ENCODE data around the gene C19orf33. TPM values are rescaled to one million over a fixed set of nuclear protein-coding genes. Genes with fewer than 3 reads are reported as not detected.

Gene C19orf33
- total RNA-seq, 2 experiments from 2014 or later: not detected

GRCh38 chr19:38268539-38268938, 35.5 kb upstream of the C19orf33 start:
- Mint-ChIP-seq H3K4me1 (peaks cover 21% of the 10 kb centered on the region), H3K27me3 (peaks cover 1% of the 10 kb centered on the region), H3K36me3 (ENCODE audit: low read depth) (no peaks in the 10 kb centered on the region), H3K4me3 (no peak overlapping the region), H3K27ac (no peak overlapping the region), H3K9me3 (no peaks in the 10 kb centered on the region)
- DNase-seq: no peak
- POLR2A ChIA-PET: no interaction called here
- CTCF ChIA-PET: interaction anchor here (1.0 kb wide), 1 partner anchor 79 kb away, joined by 3 read pairs; no protein-coding TSS in a partner anchor

- DNase-seq: no peak
- H3K4me1 Mint-ChIP-seq: peaks cover 6% of the 10 kb centered on the region
- H3K4me3 Mint-ChIP-seq: no peak overlapping the region
- no peaks in the 10 kb centered on the region for H3K36me3 Mint-ChIP-seq (ENCODE audit: low read depth)
- CTCF ChIA-PET: interaction anchor here (1.0 kb wide), 1 partner anchor 10 kb away, joined by 3 read pairs; no protein-coding TSS in a partner anchor
- H3K27me3 Mint-ChIP-seq: no peaks in the 10 kb centered on the region
- H3K9me3 Mint-ChIP-seq: no peaks in the 10 kb centered on the region
- POLR2A ChIA-PET: no interaction called here
- H3K27ac Mint-ChIP-seq: no peak overlapping the region
Measured at GRCh38 chr19:38270587-38271167, 33.4 kb upstream of the C19orf33 start.

- Mint-ChIP-seq H3K27ac (no peak overlapping the region), H3K4me3 (no peak overlapping the region), H3K9me3 (no peaks in the 10 kb centered on the region), H3K4me1 (no peaks in the 10 kb centered on the region), H3K36me3 (ENCODE audit: low read depth) (no peaks in the 10 kb centered on the region), H3K27me3 (no peaks in the 10 kb centered on the region)
- ChIA-PET CTCF (interaction anchor here (1.3 kb wide), 1 partner anchor 121 kb away, joined by 3 read pairs; no protein-coding TSS in a partner anchor), POLR2A (no interaction called here)
- no peak for DNase-seq
Measured at GRCh38 chr19:38273499-38273898, 30.6 kb upstream of the C19orf33 start.

- H3K9me3 Mint-ChIP-seq: no peaks in the 10 kb centered on the region
- ChIA-PET CTCF (interaction anchor here (1.3 to 4.2 kb wide), 2 partner anchors 10 to 120 kb away, joined by 3 to 19 read pairs; partner anchors contain the start of gene SPINT2), POLR2A (interaction anchor here (0.6 kb wide), 1 partner anchor 9 kb away, joined by 3 read pairs; no protein-coding TSS in a partner anchor)
Measured at GRCh38 chr19:38274739-38275138, 29.3 kb upstream of the C19orf33 start.

GRCh38 chr19:38276942-38277517, 27.0 kb upstream of the C19orf33 start:
- H3K27ac Mint-ChIP-seq: no peak overlapping the region
- ChIA-PET CTCF (interaction anchor here (4.2 kb wide), 1 partner anchor 12 kb away, joined by 19 read pairs; the partner anchor contains the start of gene SPINT2), POLR2A (no interaction called here)
- no peaks in the 10 kb centered on the region for H3K36me3 Mint-ChIP-seq (ENCODE audit: low read depth)
- no peak for DNase-seq
- H3K4me1 Mint-ChIP-seq: peaks cover 5% of the 10 kb centered on the region
- no peaks in the 10 kb centered on the region for H3K27me3 Mint-ChIP-seq
- no peak overlapping the region for H3K4me3 Mint-ChIP-seq
- no peaks in the 10 kb centered on the region for H3K9me3 Mint-ChIP-seq

More at GRCh38 chr19:38274739-38275138, 29.3 kb upstream of the C19orf33 start:
- Mint-ChIP-seq H3K27ac (no peak overlapping the region), H3K27me3 (no peaks in the 10 kb centered on the region), H3K4me3 (no peak overlapping the region), H3K36me3 (ENCODE audit: low read depth) (no peaks in the 10 kb centered on the region), H3K4me1 (no peaks in the 10 kb centered on the region)
- no peak for DNase-seq

- no peaks in the 10 kb centered on the region for H3K27me3 Mint-ChIP-seq
- H3K27ac Mint-ChIP-seq: no peak overlapping the region
- H3K36me3 Mint-ChIP-seq (ENCODE audit: low read depth): no peaks in the 10 kb centered on the region
- peaks cover 10% of the 10 kb centered on the region for H3K4me1 Mint-ChIP-seq
- no peak overlapping the region for H3K4me3 Mint-ChIP-seq
- no peaks in the 10 kb centered on the region for H3K9me3 Mint-ChIP-seq
- DNase-seq: no peak
- CTCF ChIA-PET: interaction anchor here (4.2 kb wide), 1 partner anchor 13 kb away, joined by 19 read pairs; the partner anchor contains the start of gene SPINT2
- POLR2A ChIA-PET: no interaction called here
Measured at GRCh38 chr19:38277549-38277948, 26.5 kb upstream of the C19orf33 start.

GRCh38 chr19:38277969-38278680, 25.9 kb upstream of the C19orf33 start:
- no peaks in the 10 kb centered on the region for H3K27me3 Mint-ChIP-seq
- DNase-seq: no peak
- H3K9me3 Mint-ChIP-seq: no peaks in the 10 kb centered on the region
- no peaks in the 10 kb centered on the region for H3K36me3 Mint-ChIP-seq (ENCODE audit: low read depth)
- no peak overlapping the region for H3K27ac Mint-ChIP-seq
- ChIA-PET POLR2A (no interaction called here), CTCF (interaction anchor here (4.2 kb wide), 1 partner anchor 13 kb away, joined by 19 read pairs; the partner anchor contains the start of gene SPINT2)
- H3K4me3 Mint-ChIP-seq: no peak overlapping the region
- peaks cover 13% of the 10 kb centered on the region for H3K4me1 Mint-ChIP-seq

- no peak for DNase-seq
- ChIA-PET CTCF (no interaction called here), POLR2A (no interaction called here)
- Mint-ChIP-seq H3K4me1 (peaks cover 13% of the 10 kb centered on the region), H3K9me3 (no peaks in the 10 kb centered on the region), H3K36me3 (ENCODE audit: low read depth) (no peaks in the 10 kb centered on the region), H3K4me3 (no peak overlapping the region), H3K27me3 (no peaks in the 10 kb centered on the region), H3K27ac (no peak overlapping the region)
Measured at GRCh38 chr19:38278751-38279150, 25.3 kb upstream of the C19orf33 start.

GRCh38 chr19:38280030-38280921, 23.8 kb upstream of the C19orf33 start:
- no peaks in the 10 kb centered on the region for H3K36me3 Mint-ChIP-seq (ENCODE audit: low read depth)
- no peaks in the 10 kb centered on the region for H3K9me3 Mint-ChIP-seq
- H3K27me3 Mint-ChIP-seq: no peaks in the 10 kb centered on the region
- H3K4me1 Mint-ChIP-seq: peaks cover 15% of the 10 kb centered on the region
- DNase-seq: no peak
- H3K4me3 Mint-ChIP-seq: no peak overlapping the region
- ChIA-PET CTCF (interaction anchor here (0.7 kb wide), 1 partner anchor 10 kb away, joined by 3 read pairs; no protein-coding TSS in a partner anchor), POLR2A (no interaction called here)
- no peak overlapping the region for H3K27ac Mint-ChIP-seq

GRCh38 chr19:38281811-38282566, 22.1 kb upstream of the C19orf33 start:
- Mint-ChIP-seq H3K27ac (peak overlapping the region; percentile 19), H3K27me3 (no peaks in the 10 kb centered on the region)
- POLR2A ChIA-PET: no interaction called here

GRCh38 chr19:38283271-38283670, 20.8 kb upstream of the C19orf33 start:
- Mint-ChIP-seq H3K9me3 (no peaks in the 10 kb centered on the region), H3K27ac (no peak overlapping the region), H3K4me3 (no peak overlapping the region), H3K4me1 (peaks cover 15% of the 10 kb centered on the region), H3K36me3 (ENCODE audit: low read depth) (no peaks in the 10 kb centered on the region), H3K27me3 (no peaks in the 10 kb centered on the region)
- ChIA-PET CTCF (interaction anchor here (1.1 kb wide), 1 partner anchor 39 kb away, joined by 4 read pairs; no protein-coding TSS in a partner anchor), POLR2A (no interaction called here)
- DNase-seq: no peak

More at GRCh38 chr19:38281811-38282566, 22.1 kb upstream of the C19orf33 start:
- peaks cover 15% of the 10 kb centered on the region for H3K4me1 Mint-ChIP-seq
- CTCF ChIA-PET: interaction anchor here (0.6 kb wide), 3 partner anchors 14 to 188 kb away, joined by 3 to 5 read pairs (median 3); no protein-coding TSS in a partner anchor
- no peak overlapping the region for H3K4me3 Mint-ChIP-seq
- no peak for DNase-seq
- no peaks in the 10 kb centered on the region for H3K9me3 Mint-ChIP-seq
- no peaks in the 10 kb centered on the region for H3K36me3 Mint-ChIP-seq (ENCODE audit: low read depth)

GRCh38 chr19:38284422-38284821, 19.6 kb upstream of the C19orf33 start:
- Mint-ChIP-seq H3K36me3 (ENCODE audit: low read depth) (no peaks in the 10 kb centered on the region), H3K4me1 (peaks cover 15% of the 10 kb centered on the region), H3K27me3 (no peaks in the 10 kb centered on the region), H3K9me3 (no peaks in the 10 kb centered on the region), H3K4me3 (no peak overlapping the region), H3K27ac (no peak overlapping the region)
- ChIA-PET POLR2A (no interaction called here), CTCF (interaction anchor here (1.1 kb wide), 1 partner anchor 18 kb away, joined by 3 read pairs; no protein-coding TSS in a partner anchor)
- no peak for DNase-seq
